ENCODE results near the gene FBH1.

DNA sequence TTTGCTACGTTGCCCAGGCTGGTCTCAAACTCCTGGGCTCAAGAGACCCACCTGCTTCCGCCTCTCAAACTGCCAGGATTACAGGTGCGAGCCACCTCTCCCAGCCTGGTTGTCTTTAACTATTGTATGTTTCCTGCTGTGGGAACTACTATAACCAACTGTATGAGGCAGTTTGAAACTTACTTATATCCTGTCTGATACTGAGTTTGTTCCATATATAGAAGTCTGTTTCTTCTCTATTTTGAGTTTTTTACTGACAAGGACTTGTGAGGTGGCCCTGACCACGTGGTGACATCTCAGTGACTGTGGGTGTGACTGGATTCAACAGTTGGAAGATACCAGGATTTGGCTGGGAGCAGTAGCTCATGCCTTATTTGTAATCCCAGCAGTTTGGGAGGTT, 14.2 kb downstream of the FBH1 start:
- no peak for TF ChIP-seq BHLHE40 (IDR thresholded peaks at IDR 0.05; ENCODE audit: low read length)
- no peak for TF ChIP-seq POLR2AphosphoS2 (IDR thresholded peaks at IDR 0.05; ENCODE audit: low read length)
- no peak for TF ChIP-seq MYBL2 (IDR thresholded peaks at IDR 0.05; ENCODE audit: low read depth)
- no peak for TF ChIP-seq MYBL2 (CRISPR knock-in tag; IDR thresholded peaks at IDR 0.05; ENCODE audit: borderline replicate concordance)
- TF ChIP-seq HCFC1 (IDR thresholded peaks at IDR 0.05; ENCODE audit: low read depth, low read length) = no peak
- TF ChIP-seq, protein P1, sequence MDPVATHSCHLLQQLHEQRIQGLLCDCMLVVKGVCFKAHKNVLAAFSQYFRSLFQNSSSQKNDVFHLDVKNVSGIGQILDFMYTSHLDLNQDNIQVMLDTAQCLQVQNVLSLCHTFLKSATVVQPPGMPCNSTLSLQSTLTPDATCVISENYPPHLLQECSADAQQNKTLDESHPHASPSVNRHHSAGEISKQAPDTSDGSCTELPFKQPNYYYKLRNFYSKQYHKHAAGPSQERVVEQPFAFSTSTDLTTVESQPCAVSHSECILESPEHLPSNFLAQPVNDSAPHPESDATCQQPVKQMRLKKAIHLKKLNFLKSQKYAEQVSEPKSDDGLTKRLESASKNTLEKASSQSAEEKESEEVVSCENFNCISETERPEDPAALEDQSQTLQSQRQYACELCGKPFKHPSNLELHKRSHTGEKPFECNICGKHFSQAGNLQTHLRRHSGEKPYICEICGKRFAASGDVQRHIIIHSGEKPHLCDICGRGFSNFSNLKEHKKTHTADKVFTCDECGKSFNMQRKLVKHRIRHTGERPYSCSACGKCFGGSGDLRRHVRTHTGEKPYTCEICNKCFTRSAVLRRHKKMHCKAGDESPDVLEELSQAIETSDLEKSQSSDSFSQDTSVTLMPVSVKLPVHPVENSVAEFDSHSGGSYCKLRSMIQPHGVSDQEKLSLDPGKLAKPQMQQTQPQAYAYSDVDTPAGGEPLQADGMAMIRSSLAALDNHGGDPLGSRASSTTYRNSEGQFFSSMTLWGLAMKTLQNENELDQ (CRISPR knock-in tag; IDR thresholded peaks at IDR 0.05; ENCODE audit: borderline replicate concordance) = no peak
- TF ChIP-seq DNMT1 (IDR thresholded peaks at IDR 0.05) = no peak
- TF ChIP-seq, protein P2, sequence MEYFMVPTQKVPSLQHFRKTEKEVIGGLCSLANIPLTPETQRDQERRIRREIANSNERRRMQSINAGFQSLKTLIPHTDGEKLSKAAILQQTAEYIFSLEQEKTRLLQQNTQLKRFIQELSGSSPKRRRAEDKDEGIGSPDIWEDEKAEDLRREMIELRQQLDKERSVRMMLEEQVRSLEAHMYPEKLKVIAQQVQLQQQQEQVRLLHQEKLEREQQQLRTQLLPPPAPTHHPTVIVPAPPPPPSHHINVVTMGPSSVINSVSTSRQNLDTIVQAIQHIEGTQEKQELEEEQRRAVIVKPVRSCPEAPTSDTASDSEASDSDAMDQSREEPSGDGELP (CRISPR knock-in tag; IDR thresholded peaks at IDR 0.05; ENCODE audit: borderline replicate concordance) = no peak
- no peak for TF ChIP-seq ZNF224 (CRISPR knock-in tag; IDR thresholded peaks at IDR 0.05)
- TF ChIP-seq HDAC6 (IDR thresholded peaks at IDR 0.05; ENCODE audit: low read depth, low read length) = no peak
- no peak for TF ChIP-seq CC2D1A (IDR thresholded peaks at IDR 0.05)
- TF ChIP-seq WHSC1 (IDR thresholded peaks at IDR 0.05; ENCODE audit: low read length) = no peak
- no peak for TF ChIP-seq GABPA (tag; conservative IDR thresholded peaks at IDR 0.05; ENCODE audit: low read depth)
- no peak for TF ChIP-seq NFE2L1 (tag; IDR thresholded peaks at IDR 0.05; ENCODE audit: borderline replicate concordance, low read depth)
- TF ChIP-seq MEF2D (tag; conservative IDR thresholded peaks at IDR 0.05; ENCODE audit: low read depth) = no peak

All from K562 (cell line).